Lung (tissue), 12 donors: ENCODE measurements around the gene ZCCHC17. TPM values are rescaled to one million over a fixed set of nuclear protein-coding genes. Genes with fewer than 3 reads are reported as not detected.

Experiments
- ATAC-seq: fragments of 200-7000 bp; cut with Tn5 transposase; one replicate; pipeline ENCODE4 v1.9.1; 2020; ENCODE audit warnings: moderate number of reproducible peaks; ENCODE audit not compliant: insufficient read depth, low FRiP score
- DNase-seq, 3 donors: peaks; one replicate each; pipeline ENCODE4 v3.0.0-alpha.2; 2013 to 2017
- H3K27ac ChIP-seq, 2 donors: one replicate each; pipeline ENCODE4 v1.5.1; 2013; ENCODE audit warnings: mild to moderate bottlenecking in 2 of 2, moderate library complexity in 2 of 2, control low read depth in 1 of 2, inconsistent platforms in 1 of 2, low read depth in 1 of 2, low read length in 1 of 2
- H3K27me3 ChIP-seq, 3 donors: one replicate each; pipeline ENCODE4 v1.5.1; 2013; ENCODE audit warnings: low read length in 2 of 3; ENCODE audit not compliant: control insufficient read depth in 3 of 3, insufficient read depth in 3 of 3
- H3K36me3 ChIP-seq, 4 donors: one replicate each; pipeline ENCODE4 v1.5.1; 2013; ENCODE audit warnings: low read length in 4 of 4, mild to moderate bottlenecking in 1 of 4, moderate library complexity in 1 of 4; ENCODE audit not compliant: control insufficient read depth in 4 of 4, insufficient read depth in 4 of 4
- H3K4me1 ChIP-seq, 5 donors: one replicate each; pipeline ENCODE4 v1.5.1; 2013; ENCODE audit warnings: low read length in 5 of 5, mild to moderate bottlenecking in 2 of 5, moderate library complexity in 1 of 5; ENCODE audit not compliant: control insufficient read depth in 5 of 5, insufficient read depth in 5 of 5
- H3K4me3 ChIP-seq: one replicate; pipeline ENCODE4 v1.5.1; 2013; ENCODE audit warnings: mild to moderate bottlenecking, control low read depth, moderate library complexity
- H3K9ac ChIP-seq, 2 donors: one replicate each; pipeline ENCODE4 v1.5.1; 2013; ENCODE audit warnings: low read length in 2 of 2, control low read depth in 1 of 2; ENCODE audit not compliant: insufficient read depth in 1 of 2
- H3K9me3 ChIP-seq, 4 donors: one replicate each; pipeline ENCODE4 v1.5.1; 2013; ENCODE audit warnings: low read length in 3 of 4, mild to moderate bottlenecking in 1 of 4, moderate library complexity in 1 of 4; ENCODE audit not compliant: control insufficient read depth in 4 of 4, insufficient read depth in 3 of 4
- CTCF ChIP-seq: IDR thresholded peaks from 2 replicates; pipeline ENCODE4 v1.5.1; 2012; ENCODE audit warnings: mild to moderate bottlenecking; ENCODE audit errors: control extremely low read depth, extremely low read depth
- WGBS, 2 donors: extraction: QIAGEN DNeasy Blood & Tissue Kit; methylation state at CpG; one replicate each; pipeline ENCODE4 v1.1.7; 2013; 5-methylcytosine and 5-hydroxymethylcytosine counted together
- polyA plus RNA-seq, 2 donors: library from polyadenylated mRNA; stranded (reverse); fragments of 200-250 nt; gene quantifications; one replicate each; pipeline ENCODE4 v1.2.1, GENCODE V29; 2013
- total RNA-seq, 2 donors: library from RNA; depleted of rRNA in 1 of 2; stranded (reverse); fragments of >200 nt in 1 of 2; gene quantifications; one replicate each; pipeline ENCODE4 v1.2.1, GENCODE V29; 2014 to 2021
- donor health status: control.
- donor health status: control.
- donor health status: Bipolar disorder and iron deficiency.
- donor health status: healthy.
- donor health status: DM: yes; HTN: yes; CAD: no.

The ZCCHC17 gene
- total and polyA plus RNA-seq, 4 donors: 17.0 to 27.7 (median 21.8) TPM

GRCh38 chr1:31376375-31377134 lies 79.7 kb downstream of the ZCCHC17 start:
- H3K9ac ChIP-seq: no peak overlapping the region
- H3K27me3 ChIP-seq: no peaks in the 10 kb centered on the region
- peak overlapping the region in 1 of 2 donors; percentile 28 for H3K27ac ChIP-seq
- TF ChIP-seq CTCF: no peak
- ATAC-seq (no peak), DNase-seq (peak; percentile 28 to 39 (median 33))
- whole genome bisulfite sequencing, 2 donors: 80 to 86% methylated on average over 8 of the region's 8 CpGs
- no peaks in the 10 kb centered on the region for H3K36me3 ChIP-seq
- no peaks in the 10 kb centered on the region for H3K9me3 ChIP-seq
- H3K4me3 ChIP-seq: no peak overlapping the region
- H3K4me1 ChIP-seq: peaks cover 0 to 18% (median 6%) of the 10 kb centered on the region in 5 donors

GRCh38 chr1:31377364-31377863 lies 80.6 kb downstream of the ZCCHC17 start:
- 92 to 94% methylated on average over 3 of the region's 3 CpGs for WGBS, 2 donors
- Histone ChIP-seq H3K9me3 (no peaks in the 10 kb centered on the region), H3K4me3 (no peak overlapping the region), H3K27me3 (no peaks in the 10 kb centered on the region), H3K36me3 (no peaks in the 10 kb centered on the region), H3K27ac (no peak overlapping the region), H3K4me1 (peaks cover 0 to 13% (median 6%) of the 10 kb centered on the region in 5 donors), H3K9ac (no peak overlapping the region)
- TF ChIP-seq CTCF: no peak
- ATAC-seq (no peak), DNase-seq (no peak)

- ATAC-seq: no peak
- Histone ChIP-seq H3K4me1 (peaks cover 0 to 12% (median 1%) of the 10 kb centered on the region in 5 donors), H3K9ac (no peak overlapping the region), H3K27ac (no peak overlapping the region), H3K4me3 (no peak overlapping the region), H3K36me3 (no peaks in the 10 kb centered on the region), H3K9me3 (no peaks in the 10 kb centered on the region), H3K27me3 (no peaks in the 10 kb centered on the region)
- DNase-seq: no peak
- TF ChIP-seq CTCF: no peak
Measured at GRCh38 chr1:31378001-31378400, 81.2 kb downstream of the ZCCHC17 start.
